GM19455 (cell line): ENCODE results near the gene TRANK1.

Experiments
- ATAC-seq: cut with Tn5 transposase; IDR thresholded peaks from one replicate; pipeline ENCODE4 v1.9.1; 2021; ENCODE audit not compliant: unreplicated experiment

The TRANK1 gene

GRCh38 chr3:36804295-36805055 is 140.4 kb downstream of the TRANK1 start:
- ATAC-seq: no peak

- no peak for ATAC-seq
Observed at GRCh38 chr3:36803091-36803791, 141.6 kb downstream of the TRANK1 start.

- no peak for ATAC-seq
Observed at GRCh38 chr3:36800533-36801116, 144.2 kb downstream of the TRANK1 start.

- no peak for ATAC-seq
Observed at GRCh38 chr3:36796881-36797280, 148.0 kb downstream of the TRANK1 start.

- ATAC-seq: no peak
Observed at GRCh38 chr3:36796161-36796560, 148.7 kb downstream of the TRANK1 start.

- no peak for ATAC-seq
Observed at GRCh38 chr3:36795622-36796021, 149.2 kb downstream of the TRANK1 start.

GRCh38 chr3:36792342-36792741 is 152.5 kb downstream of the TRANK1 start:
- ATAC-seq: no peak

GRCh38 chr3:36790765-36791164 is 154.1 kb downstream of the TRANK1 start:
- no peak for ATAC-seq

- ATAC-seq: no peak
Observed at GRCh38 chr3:36786921-36787890, 157.6 kb downstream of the TRANK1 start.

- no peak for ATAC-seq
Observed at GRCh38 chr3:36784138-36784635, 160.7 kb downstream of the TRANK1 start.

GRCh38 chr3:36777424-36778218 is 167.2 kb downstream of the TRANK1 start:
- peak; percentile 42 for ATAC-seq
